GM21423 (cell line): ENCODE measurements around the gene HNRNPF.
"Not testable (repeated sequence)": the region's sequence is repeated elsewhere in the genome, so short reads cannot be mapped to it uniquely, and the experiment has no call there.

Source experiments
- ATAC-seq: cut with Tn5 transposase; IDR thresholded peaks from one replicate; pipeline ENCODE4 v1.9.1; 2021; ENCODE audit warnings: mild to moderate bottlenecking, moderate library complexity; ENCODE audit not compliant: unreplicated experiment

Gene HNRNPF, protein sequence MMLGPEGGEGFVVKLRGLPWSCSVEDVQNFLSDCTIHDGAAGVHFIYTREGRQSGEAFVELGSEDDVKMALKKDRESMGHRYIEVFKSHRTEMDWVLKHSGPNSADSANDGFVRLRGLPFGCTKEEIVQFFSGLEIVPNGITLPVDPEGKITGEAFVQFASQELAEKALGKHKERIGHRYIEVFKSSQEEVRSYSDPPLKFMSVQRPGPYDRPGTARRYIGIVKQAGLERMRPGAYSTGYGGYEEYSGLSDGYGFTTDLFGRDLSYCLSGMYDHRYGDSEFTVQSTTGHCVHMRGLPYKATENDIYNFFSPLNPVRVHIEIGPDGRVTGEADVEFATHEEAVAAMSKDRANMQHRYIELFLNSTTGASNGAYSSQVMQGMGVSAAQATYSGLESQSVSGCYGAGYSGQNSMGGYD

DNA sequence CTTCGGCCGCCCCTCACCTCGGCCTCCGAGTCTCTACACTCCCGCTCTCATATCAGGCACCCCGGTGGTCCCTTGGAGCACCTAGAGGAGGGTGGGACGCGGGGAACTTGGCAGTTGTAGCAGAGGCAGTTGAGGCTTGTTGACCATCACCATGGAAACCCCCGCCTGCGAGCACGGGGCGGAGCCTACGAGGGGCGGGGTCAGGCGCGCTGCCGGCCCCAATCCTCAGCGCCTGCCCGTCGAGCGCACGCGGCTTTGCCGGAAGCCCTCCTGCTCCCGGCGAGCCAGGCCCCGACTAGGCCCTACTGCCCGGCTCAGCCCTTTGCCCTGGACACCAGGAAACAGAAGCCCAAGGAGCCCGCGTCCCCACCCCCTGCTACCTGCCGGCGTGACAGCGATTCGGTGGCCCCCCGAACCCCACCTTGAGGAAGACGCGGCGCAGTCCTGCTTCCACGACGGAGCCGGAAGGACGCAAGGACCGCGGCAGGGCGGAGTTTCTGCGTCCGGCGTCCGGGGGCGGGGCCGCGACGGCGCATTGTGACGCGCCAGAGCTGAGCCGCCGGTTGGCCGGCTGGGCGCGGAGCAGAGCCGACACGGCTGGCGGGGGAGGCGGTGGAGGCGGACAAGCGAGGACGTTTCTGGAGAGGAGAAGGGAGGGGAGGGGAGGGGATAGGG lies at the start of gene HNRNPF:
TSS of gene HNRNPF (minus strand) at position 477 of the 675 bp plus-strand sequence. CDS start 21,302 bp downstream, outside the sequence.
- peak; percentile 66 for ATAC-seq

DNA sequence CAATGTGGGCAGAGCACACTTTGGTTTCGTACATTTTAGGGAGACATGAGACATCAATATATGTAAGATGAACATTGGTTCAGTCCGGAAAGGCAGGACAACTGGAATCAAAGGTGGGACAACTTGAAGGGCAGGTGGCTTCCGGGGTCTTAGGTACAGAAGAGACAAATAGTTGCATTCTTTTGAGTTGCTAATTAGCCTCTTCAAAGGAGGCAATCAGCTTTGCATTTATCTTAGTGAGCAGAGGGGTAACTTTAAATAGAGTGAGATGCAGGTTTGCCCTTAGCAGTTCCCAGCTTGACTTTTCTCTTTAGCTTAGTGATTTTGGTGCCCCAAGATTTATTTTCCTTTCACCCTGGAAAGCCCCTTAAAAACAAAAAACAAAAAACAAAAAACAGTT lies 49.2 kb upstream of the HNRNPF start:
- ATAC-seq = no peak

- not testable (repeated sequence) for ATAC-seq
Observed at GRCh38 chr10:43456561-43456960, 47.6 kb upstream of the HNRNPF start.

- ATAC-seq = not testable (repeated sequence)
Observed at GRCh38 chr10:43454025-43454424, 45.0 kb upstream of the HNRNPF start.

DNA sequence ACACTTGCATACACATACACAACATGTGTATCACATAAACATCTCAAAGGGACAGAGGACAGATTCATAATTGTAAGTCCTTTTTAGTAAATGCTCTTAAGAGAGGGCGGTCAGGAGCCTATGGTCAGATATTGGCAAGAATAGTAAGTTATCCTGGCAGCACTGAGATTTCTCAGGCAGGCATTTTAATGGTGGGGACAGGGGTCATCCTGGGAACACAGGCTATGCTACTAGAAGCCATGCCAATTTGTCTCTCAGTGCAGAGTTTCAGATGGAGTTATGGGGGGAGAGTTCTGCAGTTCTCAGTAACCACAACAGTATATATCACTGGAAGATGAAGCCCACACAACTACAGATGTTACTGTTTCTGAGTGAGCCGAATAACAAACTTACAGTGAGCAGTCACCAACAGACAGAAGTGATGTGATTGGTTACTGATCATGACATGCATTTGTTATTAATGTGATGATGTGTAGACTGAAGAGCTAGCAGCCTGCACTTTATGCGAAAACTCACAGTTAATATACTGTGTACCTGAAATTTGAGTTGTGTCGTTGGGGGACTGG lies 44.4 kb upstream of the HNRNPF start:
- no peak for ATAC-seq

DNA sequence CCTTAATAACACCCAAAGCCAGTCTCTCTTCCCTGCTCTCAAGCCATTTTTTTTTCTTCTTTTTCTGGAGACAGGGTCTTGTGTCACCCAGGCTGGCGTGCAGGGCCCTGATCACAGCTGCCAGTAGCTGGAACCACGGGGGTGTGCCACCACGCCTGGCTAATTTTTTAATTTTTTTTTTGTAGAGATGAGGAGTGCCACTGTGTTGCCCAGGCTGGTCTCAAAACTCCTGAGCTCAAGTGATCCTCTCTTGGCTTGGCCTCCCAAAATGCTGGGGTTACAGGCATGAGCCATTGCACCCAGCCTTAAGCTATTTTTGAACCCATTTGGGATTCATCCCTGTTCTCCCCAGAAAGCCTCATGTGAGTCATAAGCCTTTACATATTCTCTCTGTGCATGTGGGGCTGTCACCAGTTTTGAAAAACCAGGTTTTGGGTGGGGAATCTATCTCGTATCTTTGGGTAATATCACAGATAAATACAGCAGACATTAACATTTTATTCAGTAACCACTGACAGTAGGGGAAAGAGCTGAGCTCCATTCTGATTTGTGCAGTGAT lies 43.4 kb upstream of the HNRNPF start:
- ATAC-seq = no peak

- no peak for ATAC-seq
Observed at GRCh38 chr10:43448742-43449141, 39.8 kb upstream of the HNRNPF start.

DNA sequence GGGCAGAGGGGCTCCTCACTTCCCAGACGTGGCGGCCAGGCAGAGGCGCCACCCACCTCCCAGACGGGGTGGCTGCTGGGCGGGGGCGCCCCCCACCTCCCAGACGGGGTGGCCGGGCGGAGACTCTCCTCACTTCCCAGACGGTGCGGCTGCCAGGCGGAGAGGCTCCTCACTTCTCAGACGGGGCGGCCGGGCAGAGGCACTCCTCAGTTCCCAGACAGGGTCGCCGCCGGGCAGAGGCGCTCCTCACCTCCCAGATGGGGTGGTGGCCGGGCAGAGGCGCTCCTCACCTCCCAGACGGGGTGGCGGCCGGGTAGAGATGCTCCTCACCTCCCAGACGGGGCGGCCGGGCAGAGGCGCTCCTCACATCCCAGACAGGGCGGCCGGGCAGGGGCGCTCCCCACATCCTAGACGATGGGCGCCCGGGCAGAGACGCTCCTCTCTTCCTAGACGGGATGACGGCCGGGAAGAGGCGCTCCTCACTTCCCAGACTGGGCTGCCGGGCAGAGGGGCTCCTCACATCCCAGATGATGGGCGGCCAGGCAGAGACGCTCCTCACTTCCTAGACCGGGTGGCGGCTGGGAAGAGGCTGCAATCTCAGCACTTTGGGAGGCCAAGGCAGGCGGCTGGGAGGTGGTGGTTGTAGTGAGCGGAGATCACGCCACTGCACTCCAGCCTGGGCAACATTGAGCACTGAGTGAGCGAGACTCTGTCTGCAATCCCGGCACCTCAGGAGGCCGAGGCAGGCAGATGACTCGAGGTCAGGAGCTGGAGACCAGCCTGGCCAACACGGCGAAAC lies 37.4 kb upstream of the HNRNPF start:
- not testable (repeated sequence) for ATAC-seq

GRCh38 chr10:43444897-43445466 lies 36.0 kb upstream of the HNRNPF start:
- ATAC-seq = no peak

DNA sequence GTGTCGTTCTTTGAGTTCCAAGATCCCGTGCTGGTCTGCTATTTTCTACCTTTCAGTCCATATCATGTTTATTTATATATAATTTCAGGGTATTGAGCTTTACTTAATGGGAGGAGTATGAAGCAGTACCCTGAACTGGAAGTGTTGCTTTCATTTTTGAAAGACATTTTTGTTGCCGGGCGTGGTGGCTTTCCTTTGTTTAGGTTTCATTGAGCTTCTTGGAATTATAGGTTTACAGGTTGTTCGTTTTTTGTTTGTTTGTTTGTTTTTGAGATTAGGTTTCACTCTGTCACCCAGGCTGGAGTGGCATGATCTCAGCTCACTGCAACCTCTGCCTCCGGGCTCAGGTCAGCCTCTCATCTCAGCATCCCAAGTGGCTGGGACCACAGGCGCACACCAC lies 35.3 kb upstream of the HNRNPF start:
- ATAC-seq = no peak

GRCh38 chr10:43440463-43441134 lies 31.6 kb upstream of the HNRNPF start:
- no peak for ATAC-seq

DNA sequence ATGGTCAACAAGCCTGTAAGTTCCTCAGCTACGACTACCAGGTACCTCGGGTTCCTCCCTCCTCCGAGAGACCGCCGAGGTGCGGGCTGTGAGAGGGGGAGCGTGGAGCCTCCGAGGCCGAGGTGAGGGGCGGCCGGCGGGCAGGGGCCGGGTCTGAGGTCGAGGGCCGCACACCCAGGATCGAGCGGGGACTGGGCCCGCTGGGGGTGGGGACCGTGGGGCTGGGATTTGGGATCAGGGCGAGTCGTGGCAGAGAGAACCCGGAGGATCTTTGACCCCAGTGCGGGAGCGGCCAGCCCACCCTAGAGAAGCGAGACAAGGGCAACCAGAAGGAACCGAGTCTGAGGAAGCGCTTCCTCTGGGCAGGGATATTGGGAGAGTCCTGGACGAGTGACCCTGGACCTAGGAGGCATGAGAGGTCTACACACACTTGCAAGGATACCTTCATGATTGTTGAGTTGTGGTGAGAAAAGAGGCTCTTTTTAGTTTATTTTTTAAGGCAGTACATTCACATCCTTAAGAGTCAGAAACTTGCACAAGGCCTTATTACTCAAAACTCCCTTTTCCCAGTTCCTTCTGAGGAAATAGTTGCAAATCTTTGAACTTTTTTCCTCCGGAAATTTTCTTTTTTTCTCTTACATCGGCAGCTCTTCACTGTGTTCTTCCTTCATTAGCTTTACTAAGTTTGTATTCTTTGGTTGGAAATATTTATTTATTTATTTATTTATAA lies 28.3 kb upstream of the HNRNPF start:
- no peak for ATAC-seq

- peak; percentile 97 for ATAC-seq
Observed at GRCh38 chr10:43436291-43437140, 27.5 kb upstream of the HNRNPF start, which contains the start of gene ZNF487. ZNF487 (plus strand) TSS chr10:43437111; CDS start chr10:43475814, 38,703 bp downstream.

- no peak for ATAC-seq
Observed at GRCh38 chr10:43430926-43431663, 22.1 kb upstream of the HNRNPF start.

DNA sequence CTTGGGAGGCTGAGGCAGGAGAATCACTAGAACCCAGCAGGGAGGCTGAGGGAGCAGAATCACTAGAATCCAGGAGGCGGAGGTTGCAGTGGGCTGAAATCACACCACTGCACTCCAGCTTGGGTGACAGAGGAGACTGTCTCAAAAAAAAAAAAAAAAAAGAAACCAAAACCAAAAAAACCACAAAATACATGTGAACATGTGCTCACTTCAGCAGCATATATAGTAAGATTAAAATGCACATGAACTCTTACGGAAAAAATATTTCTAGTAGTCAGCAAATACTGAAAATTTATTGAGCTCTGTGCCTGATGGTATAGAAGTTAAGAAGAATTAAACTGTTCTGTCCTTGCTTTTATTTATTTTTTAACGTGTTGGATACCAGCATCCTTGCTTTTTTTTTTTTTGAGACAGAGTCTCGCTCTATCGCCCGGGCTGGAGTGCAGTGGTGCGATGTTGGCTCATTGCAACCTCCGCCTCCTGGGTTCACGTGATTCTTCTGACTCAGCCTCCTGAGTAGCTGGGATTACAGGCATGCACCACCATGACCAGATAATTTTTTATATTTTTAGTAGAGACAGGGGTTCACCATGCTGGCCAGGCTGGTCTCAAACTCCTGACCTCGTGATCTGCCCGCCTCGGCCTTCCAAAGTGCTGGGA lies 18.3 kb upstream of the HNRNPF start:
- peak; percentile 70 for ATAC-seq

DNA sequence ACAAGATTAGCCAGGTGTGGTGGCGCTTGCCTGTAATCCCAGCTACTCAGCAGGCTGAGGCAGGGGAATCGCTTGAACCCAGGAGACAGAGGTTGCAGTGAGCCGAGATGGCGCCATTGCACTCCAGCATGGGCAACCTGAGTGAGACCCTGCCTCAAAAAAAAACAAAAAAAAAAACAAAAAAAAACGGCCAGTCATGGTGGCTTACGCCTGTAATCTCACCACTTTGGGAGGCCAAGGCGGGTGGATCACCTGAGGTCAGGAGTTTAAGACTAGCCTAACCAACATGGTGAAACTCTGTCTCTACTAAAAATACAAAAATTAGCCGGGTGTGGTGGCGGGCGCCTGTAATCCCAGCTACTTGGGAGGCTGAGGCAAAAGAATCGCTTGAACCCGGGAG lies 17.5 kb upstream of the HNRNPF start:
- ATAC-seq = not testable (repeated sequence)

DNA sequence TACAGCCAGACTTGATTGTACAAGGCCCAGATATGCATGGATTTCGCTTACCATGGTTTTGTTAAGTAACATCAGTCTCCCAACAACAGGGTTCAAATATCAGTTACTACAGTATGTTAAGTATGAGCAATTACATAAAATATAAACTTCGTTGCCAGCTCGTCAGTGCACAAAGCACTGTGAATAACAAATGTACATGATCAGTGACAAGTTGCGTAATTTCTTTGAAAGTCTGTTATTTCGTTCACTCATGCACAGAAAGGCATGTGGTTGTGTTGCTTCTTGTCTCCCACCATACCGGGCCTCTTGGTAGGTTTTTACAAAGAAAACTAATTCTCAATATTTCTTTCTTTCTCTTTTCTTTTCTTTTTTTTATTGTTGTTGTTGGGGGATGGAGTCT lies 15.4 kb upstream of the HNRNPF start:
- ATAC-seq = no peak
